ENCODE measurements around the gene DNAH8.

- TF ChIP-seq CTCF (IDR thresholded peaks at IDR 0.05 in 4 of 5, conservative IDR thresholded peaks at IDR 0.05 in 1 of 5): no peak
- TF ChIP-seq POLR2A (IDR thresholded peaks at IDR 0.05): no peak
These were observed 58.2 kb downstream of the DNAH8 start for GRCh38 chr6:38773338-38773737.

All from gastrocnemius medialis (tissue), 4 donors.